WTC11 (cell line): Measurements from ENCODE around the gene PRR27. TPM values are rescaled to one million over a fixed set of nuclear protein-coding genes. Genes with fewer than 3 reads are reported as not detected.
A peak's percentile ranks its signal among the peaks of the same experiment; 100 is the strongest.

Experiments
- ATAC-seq: fragments of 200-7000 bp; cut with Tn5 transposase; 2 replicates; pipeline ENCODE4 v1.10.0; 2021; ENCODE audit warnings: mild to moderate bottlenecking, moderate library complexity
- CTCF ChIA-PET: fragments of 300-600 bp; sonication (Branson Sonifier 250); formaldehyde crosslinking; loops from one replicate; lab custom pipeline; 2021; ENCODE audit warnings: antibody characterized with exemption; lab: Charles Lee
- POLR2A ChIA-PET: fragments of 350-600 bp; sonication (Branson Sonifier 250); formaldehyde crosslinking; loops from one replicate; lab custom pipeline; 2021; ENCODE audit warnings: antibody characterized with exemption; lab: Charles Lee
- DNase-seq: peaks from one replicate; pipeline ENCODE4 v3.0.0; 2021; ENCODE audit warnings: low spot score
- H3K27ac Mint-ChIP-seq: 2 replicates; pipeline ENCODE4 v1.8.0; 2021; ENCODE audit warnings: mixed read lengths
- H3K27me3 Mint-ChIP-seq: 2 replicates; pipeline ENCODE4 v1.8.0; 2021; ENCODE audit warnings: low read depth, mild to moderate bottlenecking, moderate library complexity, mixed read lengths
- H3K36me3 Mint-ChIP-seq: 2 replicates; pipeline ENCODE4 v1.8.0; 2021; ENCODE audit warnings: mixed read lengths
- H3K4me1 Mint-ChIP-seq: 2 replicates; pipeline ENCODE4 v1.8.0; 2022; ENCODE audit warnings: mixed read lengths
- H3K4me3 Mint-ChIP-seq: 2 replicates; pipeline ENCODE4 v1.8.0; 2021; ENCODE audit warnings: mild to moderate bottlenecking, moderate library complexity, mixed read lengths
- H3K9me3 Mint-ChIP-seq: 2 replicates; pipeline ENCODE4 v1.8.0; 2021; ENCODE audit warnings: mixed read lengths
- ATF1 ChIP-seq: sonication (generic); formaldehyde crosslinking; IDR thresholded peaks from 2 replicates; pipeline ENCODE4 v1.8.1; 2023; ENCODE audit warnings: mild to moderate bottlenecking, moderate library complexity, missing genetic modification reagents
- ATF3 ChIP-seq: sonication (generic); formaldehyde crosslinking; conservative IDR thresholded peaks from 2 replicates; pipeline ENCODE4 v1.8.1; 2022; ENCODE audit warnings: mild to moderate bottlenecking, missing genetic modification reagents
- E2F5 ChIP-seq: sonication (generic); formaldehyde crosslinking; IDR thresholded peaks from 2 replicates; pipeline ENCODE4 v1.8.1; 2022; ENCODE audit warnings: mild to moderate bottlenecking, moderate library complexity, missing genetic modification reagents
- ELF4 ChIP-seq: sonication (generic); formaldehyde crosslinking; IDR thresholded peaks from 2 replicates; pipeline ENCODE4 v1.8.1; 2022; ENCODE audit warnings: low read depth, mild to moderate bottlenecking, moderate library complexity, missing genetic modification reagents
- EMX1 ChIP-seq: fragments of 250-450 bp; sonication (Bioruptor Pico); IDR thresholded peaks from 2 replicates; pipeline ENCODE4 v1.8.0; 2021; ENCODE audit warnings: mild to moderate bottlenecking
- ETV6 ChIP-seq: sonication (generic); formaldehyde crosslinking; IDR thresholded peaks from 2 replicates; pipeline ENCODE4 v1.8.1; 2022; ENCODE audit warnings: mild to moderate bottlenecking, missing genetic modification reagents
- GTF2I ChIP-seq: fragments of 250-450 bp; sonication (Bioruptor Pico); conservative IDR thresholded peaks from 2 replicates; pipeline ENCODE4 v1.4.0; 2021; ENCODE audit warnings: mild to moderate bottlenecking
- JUN ChIP-seq: sonication (generic); formaldehyde crosslinking; IDR thresholded peaks from 2 replicates; pipeline ENCODE4 v1.8.0; 2023; ENCODE audit warnings: mild to moderate bottlenecking, missing genetic modification reagents
- KAT7 ChIP-seq: sonication (generic); formaldehyde crosslinking; IDR thresholded peaks from 2 replicates; pipeline ENCODE4 v1.8.1; 2023; ENCODE audit warnings: missing genetic modification reagents, mild to moderate bottlenecking, borderline replicate concordance
- MAX ChIP-seq: sonication (generic); formaldehyde crosslinking; IDR thresholded peaks from 2 replicates; pipeline ENCODE4 v1.8.0; 2022; ENCODE audit warnings: mild to moderate bottlenecking, missing genetic modification reagents
- MLX ChIP-seq: sonication (generic); formaldehyde crosslinking; IDR thresholded peaks from 2 replicates; pipeline ENCODE4 v1.8.1; 2023; ENCODE audit warnings: mild to moderate bottlenecking, missing genetic modification reagents, moderate library complexity
- MXD4 ChIP-seq: fragments of 250-450 bp; sonication (Bioruptor Pico); IDR thresholded peaks from 2 replicates; pipeline ENCODE4 v1.8.0; 2021; ENCODE audit warnings: mild to moderate bottlenecking, moderate library complexity, borderline replicate concordance
- NFYB ChIP-seq: sonication (generic); formaldehyde crosslinking; conservative IDR thresholded peaks from 2 replicates; pipeline ENCODE4 v1.8.0; 2022; ENCODE audit warnings: low read depth, missing genetic modification reagents
- PRRX2 ChIP-seq: fragments of 250-450 bp; sonication (Bioruptor Pico); IDR thresholded peaks from 2 replicates; pipeline ENCODE4 v1.8.0; 2021; ENCODE audit warnings: mild to moderate bottlenecking
- RELA ChIP-seq: sonication (generic); formaldehyde crosslinking; IDR thresholded peaks from 2 replicates; pipeline ENCODE4 v1.8.1; 2022; ENCODE audit warnings: missing genetic modification reagents, mild to moderate bottlenecking, borderline replicate concordance
- RORB ChIP-seq: fragments of 250-450 bp; sonication (Bioruptor Pico); IDR thresholded peaks from 2 replicates; pipeline ENCODE4 v1.9.0; 2021; ENCODE audit warnings: mild to moderate bottlenecking
- TP53 ChIP-seq: sonication (generic); formaldehyde crosslinking; IDR thresholded peaks from 2 replicates; pipeline ENCODE4 v1.8.1; 2023; ENCODE audit warnings: mild to moderate bottlenecking, missing genetic modification reagents
- USF1 ChIP-seq: sonication (generic); formaldehyde crosslinking; IDR thresholded peaks from 2 replicates; pipeline ENCODE4 v1.8.0; 2022; ENCODE audit warnings: mild to moderate bottlenecking, missing genetic modification reagents
- ZNF138 ChIP-seq: sonication (generic); formaldehyde crosslinking; conservative IDR thresholded peaks from 2 replicates; pipeline ENCODE4 v1.8.1; 2022; ENCODE audit warnings: mild to moderate bottlenecking, moderate library complexity, missing genetic modification reagents
- ZSCAN18 ChIP-seq: fragments of 250-450 bp; sonication (Bioruptor Pico); IDR thresholded peaks from 2 replicates; pipeline ENCODE4 v2.1.2; 2022; ENCODE audit warnings: mild to moderate bottlenecking, moderate library complexity
- total RNA-seq: library from RNA; stranded (reverse); gene quantifications from 3 replicates; pipeline ENCODE4 v1.2.3, GENCODE V29; 2021
- TF ChIP-seq, protein P1 (sequence below): sonication (generic); formaldehyde crosslinking; IDR thresholded peaks from 2 replicates; pipeline ENCODE4 v1.8.0; 2023; ENCODE audit warnings: missing genetic modification reagents
- TF ChIP-seq, protein P2 (sequence below): sonication (generic); formaldehyde crosslinking; IDR thresholded peaks from 2 replicates; pipeline ENCODE4 v1.8.1; 2022; ENCODE audit warnings: missing genetic modification reagents, borderline replicate concordance
- TF ChIP-seq, protein P3 (sequence below): sonication (generic); formaldehyde crosslinking; IDR thresholded peaks from 2 replicates; pipeline ENCODE4 v1.8.1; 2022; ENCODE audit warnings: low read depth, missing genetic modification reagents, borderline replicate concordance
- TF ChIP-seq, protein P4 (sequence below): fragments of 250-450 bp; sonication (Bioruptor Pico); IDR thresholded peaks from 2 replicates; pipeline ENCODE4 v1.8.0; 2021; ENCODE audit warnings: mild to moderate bottlenecking

Gene PRR27
- total RNA-seq, 1 experiment from 2014 or later, result not detected

DNA sequence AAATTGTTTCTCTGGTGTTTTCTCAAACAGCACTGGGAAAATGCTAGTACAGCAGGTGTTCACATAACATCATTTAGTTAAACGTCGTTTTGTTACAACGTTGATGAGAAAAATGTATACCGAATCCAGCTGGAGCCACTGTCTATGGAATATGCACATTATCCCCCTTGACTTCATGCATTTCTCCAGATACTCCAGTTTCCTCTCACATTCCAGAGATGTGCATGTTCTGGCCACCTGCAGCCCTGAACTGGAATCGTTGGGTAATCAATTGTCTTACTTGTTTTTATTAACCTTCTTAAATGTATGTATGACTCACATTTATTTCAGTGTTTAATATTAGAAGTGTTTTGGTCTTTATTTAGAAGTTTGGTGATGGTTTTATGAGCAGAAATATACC is 23.1 kb downstream of the PRR27 start:
- CTCF ChIA-PET, result interaction anchor here (0.8 kb wide), 1 partner anchor 93 kb away, joined by 3 read pairs; no protein-coding TSS in a partner anchor
- H3K4me3 Mint-ChIP-seq, result no peak overlapping the region

DNA sequence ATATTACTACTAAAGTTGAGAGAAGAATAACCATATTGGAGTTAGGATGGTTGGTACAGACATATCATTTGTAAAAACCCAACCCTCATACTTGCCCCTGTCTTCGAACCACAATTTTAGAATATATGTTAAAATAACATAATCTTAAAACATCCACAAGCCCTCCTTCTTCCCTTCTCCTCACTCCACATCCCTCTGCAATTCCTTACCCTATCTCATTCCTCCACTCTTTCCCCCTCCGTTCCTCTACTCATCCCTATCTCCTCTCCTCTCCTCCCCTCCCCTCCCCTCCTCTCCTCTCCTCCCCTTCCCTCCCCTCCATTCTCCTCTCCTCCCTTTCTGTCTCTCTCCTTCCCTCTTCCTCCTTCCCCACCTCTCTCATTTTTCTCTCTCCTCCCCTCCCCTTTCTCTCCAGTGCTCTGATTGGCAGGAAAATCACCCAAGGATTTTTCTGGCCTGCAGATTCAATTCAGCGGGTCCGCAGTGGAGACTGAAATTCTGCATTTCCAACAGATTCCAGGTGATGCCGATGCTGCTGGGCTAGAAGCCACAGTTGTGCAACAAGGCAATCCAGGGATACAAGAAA is 24.1 kb downstream of the PRR27 start:
- Mint-ChIP-seq H3K4me3 (peak overlapping the region; percentile 47), H3K27me3 (no peaks in the 10 kb centered on the region; the same call in 1 of the 2 replicates), H3K4me1 (0 out of 2 replicates have a peak, but pooled peaks cover 5% of the 10 kb centered on the region), H3K36me3 (no peaks in the 10 kb centered on the region), H3K9me3 (no peaks in the 10 kb centered on the region), H3K27ac (no peak overlapping the region)
- ChIA-PET POLR2A (no interaction called here), CTCF (no interaction called here)
- ATAC-seq, result peak; percentile 81
- no peak for DNase-seq
- TF ChIP-seq, protein P1, sequence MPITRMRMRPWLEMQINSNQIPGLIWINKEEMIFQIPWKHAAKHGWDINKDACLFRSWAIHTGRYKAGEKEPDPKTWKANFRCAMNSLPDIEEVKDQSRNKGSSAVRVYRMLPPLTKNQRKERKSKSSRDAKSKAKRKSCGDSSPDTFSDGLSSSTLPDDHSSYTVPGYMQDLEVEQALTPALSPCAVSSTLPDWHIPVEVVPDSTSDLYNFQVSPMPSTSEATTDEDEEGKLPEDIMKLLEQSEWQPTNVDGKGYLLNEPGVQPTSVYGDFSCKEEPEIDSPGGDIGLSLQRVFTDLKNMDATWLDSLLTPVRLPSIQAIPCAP, result no peak
- no peak for TF ChIP-seq E2F5 (CRISPR knock-in tag)
- TF ChIP-seq JUN (CRISPR knock-in tag), result no peak
- no peak for TF ChIP-seq MXD4 (CRISPR knock-in tag)
- TF ChIP-seq RELA (CRISPR knock-in tag), result no peak
- TF ChIP-seq GTF2I (CRISPR knock-in tag), result no peak
- no peak for TF ChIP-seq ATF3 (CRISPR knock-in tag)
- no peak for TF ChIP-seq NFYB
- TF ChIP-seq KAT7 (CRISPR knock-in tag), result no peak
- no peak for TF ChIP-seq EMX1 (CRISPR knock-in tag)

More for the DNA sequence above, 23.1 kb downstream of the PRR27 start:
- POLR2A ChIA-PET, result no interaction called here
- 0 out of 2 replicates have a peak, but pooled peaks cover 5% of the 10 kb centered on the region for H3K4me1 Mint-ChIP-seq
- no peaks in the 10 kb centered on the region for H3K36me3 Mint-ChIP-seq
- no peak overlapping the region for H3K27ac Mint-ChIP-seq
- TF ChIP-seq PRRX2 (CRISPR knock-in tag), result no peak
- TF ChIP-seq JUN (CRISPR knock-in tag), result no peak
- TF ChIP-seq, protein P2, sequence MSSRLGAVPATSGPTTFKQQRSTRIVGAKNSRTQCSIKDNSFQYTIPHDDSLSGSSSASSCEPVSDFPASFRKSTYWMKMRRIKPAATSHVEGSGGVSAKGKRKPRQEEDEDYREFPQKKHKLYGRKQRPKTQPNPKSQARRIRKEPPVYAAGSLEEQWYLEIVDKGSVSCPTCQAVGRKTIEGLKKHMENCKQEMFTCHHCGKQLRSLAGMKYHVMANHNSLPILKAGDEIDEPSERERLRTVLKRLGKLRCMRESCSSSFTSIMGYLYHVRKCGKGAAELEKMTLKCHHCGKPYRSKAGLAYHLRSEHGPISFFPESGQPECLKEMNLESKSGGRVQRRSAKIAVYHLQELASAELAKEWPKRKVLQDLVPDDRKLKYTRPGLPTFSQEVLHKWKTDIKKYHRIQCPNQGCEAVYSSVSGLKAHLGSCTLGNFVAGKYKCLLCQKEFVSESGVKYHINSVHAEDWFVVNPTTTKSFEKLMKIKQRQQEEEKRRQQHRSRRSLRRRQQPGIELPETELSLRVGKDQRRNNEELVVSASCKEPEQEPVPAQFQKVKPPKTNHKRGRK (CRISPR knock-in tag), result no peak
- no peak for TF ChIP-seq USF1 (CRISPR knock-in tag)
- no peak for TF ChIP-seq ZNF138 (CRISPR knock-in tag)
- TF ChIP-seq, protein P3, sequence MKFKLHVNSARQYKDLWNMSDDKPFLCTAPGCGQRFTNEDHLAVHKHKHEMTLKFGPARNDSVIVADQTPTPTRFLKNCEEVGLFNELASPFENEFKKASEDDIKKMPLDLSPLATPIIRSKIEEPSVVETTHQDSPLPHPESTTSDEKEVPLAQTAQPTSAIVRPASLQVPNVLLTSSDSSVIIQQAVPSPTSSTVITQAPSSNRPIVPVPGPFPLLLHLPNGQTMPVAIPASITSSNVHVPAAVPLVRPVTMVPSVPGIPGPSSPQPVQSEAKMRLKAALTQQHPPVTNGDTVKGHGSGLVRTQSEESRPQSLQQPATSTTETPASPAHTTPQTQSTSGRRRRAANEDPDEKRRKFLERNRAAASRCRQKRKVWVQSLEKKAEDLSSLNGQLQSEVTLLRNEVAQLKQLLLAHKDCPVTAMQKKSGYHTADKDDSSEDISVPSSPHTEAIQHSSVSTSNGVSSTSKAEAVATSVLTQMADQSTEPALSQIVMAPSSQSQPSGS, result no peak
- TF ChIP-seq ELF4 (CRISPR knock-in tag), result no peak
- no peak for TF ChIP-seq ETV6 (CRISPR knock-in tag)
- no peak for TF ChIP-seq TP53 (CRISPR knock-in tag)
- TF ChIP-seq ATF1 (CRISPR knock-in tag), result no peak
- TF ChIP-seq MAX (CRISPR knock-in tag), result no peak
- no peak for TF ChIP-seq MLX (CRISPR knock-in tag)
- TF ChIP-seq, protein P4, sequence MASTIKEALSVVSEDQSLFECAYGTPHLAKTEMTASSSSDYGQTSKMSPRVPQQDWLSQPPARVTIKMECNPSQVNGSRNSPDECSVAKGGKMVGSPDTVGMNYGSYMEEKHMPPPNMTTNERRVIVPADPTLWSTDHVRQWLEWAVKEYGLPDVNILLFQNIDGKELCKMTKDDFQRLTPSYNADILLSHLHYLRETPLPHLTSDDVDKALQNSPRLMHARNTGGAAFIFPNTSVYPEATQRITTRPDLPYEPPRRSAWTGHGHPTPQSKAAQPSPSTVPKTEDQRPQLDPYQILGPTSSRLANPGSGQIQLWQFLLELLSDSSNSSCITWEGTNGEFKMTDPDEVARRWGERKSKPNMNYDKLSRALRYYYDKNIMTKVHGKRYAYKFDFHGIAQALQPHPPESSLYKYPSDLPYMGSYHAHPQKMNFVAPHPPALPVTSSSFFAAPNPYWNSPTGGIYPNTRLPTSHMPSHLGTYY (CRISPR knock-in tag), result no peak
- no peak for TF ChIP-seq ZSCAN18 (CRISPR knock-in tag)
- no peak for TF ChIP-seq RORB (CRISPR knock-in tag)
- TF ChIP-seq, all 79 proteins: peak for 0
- DNase-seq, result no peak
- no peaks in the 10 kb centered on the region for H3K9me3 Mint-ChIP-seq
- no peak for ATAC-seq
- no peaks in the 10 kb centered on the region; the same call in 1 of the 2 replicates for H3K27me3 Mint-ChIP-seq
